ENCODE measurements around the gene CHAD. TPM values are rescaled to one million over a fixed set of nuclear protein-coding genes. Genes with fewer than 3 reads are reported as not detected.

The CHAD gene
- total RNA-seq, 1 experiment from 2014 or later = 0.57 TPM

GRCh38 chr17:50426472-50426782 lies 42.3 kb downstream of the CHAD start:
- H3K18ac ChIP-seq (ENCODE audit: insufficient read length, low read depth, low read length) = no peak overlapping the region

More at GRCh38 chr17:50426472-50426782, 42.3 kb downstream of the CHAD start:
- H3K14ac ChIP-seq (ENCODE audit: insufficient read depth, low read length) = no peak overlapping the region
- no peak overlapping the region for H2BK20ac ChIP-seq (ENCODE audit: low read depth, low read length, poor library complexity, severe bottlenecking)
- no peaks in the 10 kb centered on the region for H3K79me1 ChIP-seq (ENCODE audit: insufficient read depth, low read depth, low read length, poor library complexity, severe bottlenecking)
- no peak overlapping the region for H4K5ac ChIP-seq (ENCODE audit: insufficient read length, low read depth, low read length)
- H3K9me3 Mint-ChIP-seq = no peaks in the 10 kb centered on the region; a peak in 1 of 5 replicates
- H3K4me1 Mint-ChIP-seq = peaks cover 20% of the 10 kb centered on the region in 2 experiments
- no peak overlapping the region for H3K56ac ChIP-seq (ENCODE audit: insufficient read length, low read depth, low read length)
- H3K27me3 ChIP-seq (ENCODE audit: insufficient read depth, low read length) = no peaks in the 10 kb centered on the region; the same call in 1 of the 2 replicates
- no peak overlapping the region for H3K27ac ChIP-seq (ENCODE audit: insufficient read length, low read depth, low read length)
- DNase-seq = no peak
- H4K20me1 ChIP-seq (ENCODE audit: control insufficient read depth, insufficient read depth, insufficient read length) = no peaks in the 10 kb centered on the region
- peaks cover 19% of the 10 kb centered on the region for H3K27me3 Mint-ChIP-seq (ENCODE audit: low read depth)
- TF ChIP-seq CTCF (conservative IDR thresholded peaks at IDR 0.05) = no peak
- no peak overlapping the region for H2BK5ac ChIP-seq (ENCODE audit: insufficient read length, low read length)
- no peak overlapping the region for H4K8ac ChIP-seq (replicated peaks; ENCODE audit: insufficient read length, low read depth, low read length)
- H3K4me2 ChIP-seq (ENCODE audit: insufficient read depth, insufficient read length, low read length) = peak overlapping the region; percentile 55
- no peaks in the 10 kb centered on the region for H3K79me2 ChIP-seq (ENCODE audit: insufficient read depth, low read length)
- H3K36me3 Mint-ChIP-seq (ENCODE audit: insufficient read depth in 1 of 3, low read depth in 3 of 3) = no peaks in the 10 kb centered on the region; a peak in 2 of 7 replicates
- H2AK5ac ChIP-seq (ENCODE audit: insufficient read length, low read length) = no peak overlapping the region
- H3T11ph ChIP-seq (ENCODE audit: low read length) = no peak overlapping the region
- H2BK12ac ChIP-seq (ENCODE audit: insufficient read length, low read depth, low read length) = no peak overlapping the region
- H3K23me2 ChIP-seq (ENCODE audit: insufficient read length, low read depth, low read length, poor library complexity, severe bottlenecking) = peaks cover 12% of the 10 kb centered on the region
- no peak overlapping the region for H3K4ac ChIP-seq (ENCODE audit: low read depth, low read length)
- H3K9ac ChIP-seq (ENCODE audit: extremely low read depth, insufficient read length, low read length) = peak overlapping the region; percentile 17
- no CpG with 5 or more reads among the region's 7 CpGs for WGBS (ENCODE audit: extremely low coverage, insufficient read length, low lambda C conversion rate)
- no peaks in the 10 kb centered on the region; the same call in 1 of the 2 replicates for H3K4me1 ChIP-seq (ENCODE audit: insufficient read depth, low read length)
- no peak overlapping the region for H2BK15ac ChIP-seq (ENCODE audit: low read depth, low read length)
- H2BK120ac ChIP-seq (ENCODE audit: low read depth, low read length, poor library complexity, severe bottlenecking) = no peak overlapping the region
- H3K4me3 Mint-ChIP-seq = peak overlapping the region; percentile 71 to 84
- H3K9me3 ChIP-seq (ENCODE audit: control insufficient read depth, low read depth, low read length) = no peaks in the 10 kb centered on the region
- no peak overlapping the region for H4K91ac ChIP-seq (ENCODE audit: insufficient read length, low read depth, low read length)
- H3K27ac Mint-ChIP-seq = no peak overlapping the region
- H2AFZ ChIP-seq (ENCODE audit: low read length) = no peak overlapping the region
- H3K23ac ChIP-seq (ENCODE audit: insufficient read length, low read depth, low read length) = no peak overlapping the region

Measured in H9 (cell line).